Measurements from ENCODE around the gene AKAP5.

GRCh38 chr14:64463873-64464272 lies 1.4 kb upstream of the AKAP5 start:
- no peak for TF ChIP-seq CTCF (IDR thresholded peaks at IDR 0.05 in 4 of 5, conservative IDR thresholded peaks at IDR 0.05 in 1 of 5)
- no peak for TF ChIP-seq POLR2A (IDR thresholded peaks at IDR 0.05)
